ENCODE measurements around the gene BCAS4.
"Not testable (repeated sequence)": the region's sequence is repeated elsewhere in the genome, so short reads cannot be mapped to it uniquely, and the experiment has no call there.

BCAS4 gene

DNA sequence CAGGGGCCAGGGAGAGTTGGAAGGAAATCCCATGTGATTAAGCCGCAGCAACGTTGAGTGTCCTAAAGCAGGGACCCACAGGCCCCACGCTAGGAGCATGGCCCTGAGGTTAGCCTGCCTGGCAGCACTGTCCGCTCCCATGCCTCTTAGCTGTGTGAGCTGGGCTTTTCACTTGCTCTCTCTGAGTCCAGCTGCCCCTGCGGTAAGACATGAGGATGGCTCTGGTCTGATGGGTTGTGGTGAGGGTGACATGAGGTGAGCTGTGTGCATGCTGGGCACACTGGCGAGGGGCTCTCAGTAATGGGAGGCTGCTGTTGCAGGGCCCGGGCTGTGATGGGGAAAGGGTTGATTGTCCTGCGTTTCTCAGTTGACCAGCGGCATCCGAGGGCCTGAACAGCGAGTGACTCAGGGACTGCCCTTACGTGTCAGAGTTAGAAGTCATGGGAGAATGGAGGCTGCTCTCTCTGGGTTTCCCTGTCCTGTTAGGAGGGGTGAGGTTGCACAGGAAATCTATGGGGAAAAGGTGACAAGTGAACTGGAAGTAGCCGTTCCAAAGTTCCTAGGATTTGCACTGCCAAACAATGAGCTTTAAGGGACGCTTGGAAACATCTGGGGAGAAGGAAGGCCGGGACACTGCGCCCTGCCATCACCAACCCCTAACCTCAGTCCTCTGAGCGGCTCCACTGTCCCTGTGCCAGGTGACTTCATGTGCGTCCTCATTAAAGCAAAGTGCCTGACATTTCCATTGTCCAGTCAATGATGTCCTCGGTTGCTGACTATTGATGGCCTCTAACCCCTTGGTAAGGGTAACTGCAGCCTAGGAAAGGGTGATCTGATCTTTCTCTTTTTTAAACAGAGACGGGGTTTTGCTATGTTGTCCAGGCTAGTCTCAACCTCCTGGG, 85.0 kb downstream of the BCAS4 start:
- no peak for DNase-seq

DNA sequence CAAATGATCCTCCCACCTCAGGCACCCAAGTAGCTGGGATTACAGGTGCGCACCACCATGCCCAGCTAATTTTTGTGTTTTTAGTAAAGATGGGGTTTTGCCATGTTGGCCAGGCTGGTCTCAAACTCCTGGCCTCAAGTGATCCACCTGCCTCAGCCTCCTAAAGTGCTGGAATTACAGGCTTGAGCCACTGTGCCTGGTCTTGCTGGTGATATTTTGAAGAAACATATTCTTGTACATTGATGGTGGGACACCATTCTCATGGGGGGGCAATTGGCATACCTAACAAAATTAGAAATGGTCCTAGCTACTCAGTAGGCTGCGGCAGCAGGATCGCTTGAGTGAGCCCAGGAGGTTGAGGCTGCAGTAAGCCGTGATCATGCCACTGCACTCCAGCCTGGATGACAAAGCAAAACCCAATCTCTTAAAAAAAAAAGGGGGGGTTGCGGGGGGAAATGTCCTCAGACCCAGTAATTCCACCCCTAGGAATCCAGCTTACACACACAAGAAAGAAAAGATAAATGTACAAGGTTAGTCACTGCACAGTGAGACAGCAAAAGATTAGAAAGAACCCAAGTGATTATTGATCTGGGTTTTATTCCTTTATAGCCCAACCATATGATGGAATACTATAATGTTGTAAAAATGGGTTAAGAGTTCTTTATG, 87.0 kb downstream of the BCAS4 start:
- DNase-seq = not testable (repeated sequence)

DNA sequence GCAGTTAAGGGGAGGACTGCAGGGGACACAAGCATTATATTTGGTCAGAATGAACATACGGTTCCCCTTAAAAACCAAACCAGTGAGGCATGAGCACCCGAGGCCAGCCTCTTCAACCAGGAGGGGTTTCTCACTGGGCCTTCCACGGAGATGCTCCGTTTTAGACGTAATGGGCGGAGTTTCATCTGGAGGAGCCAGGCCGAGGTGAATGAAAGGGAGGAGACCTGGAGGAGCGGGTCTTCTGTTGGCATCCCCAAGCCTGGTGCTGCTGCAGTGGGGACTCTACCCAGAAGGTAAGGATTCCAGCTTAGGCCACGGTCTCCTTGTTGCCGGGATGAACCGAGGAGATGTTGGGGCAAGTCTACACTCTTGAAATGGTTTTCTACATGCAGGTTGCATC, 89.0 kb downstream of the BCAS4 start:
- DNase-seq = no peak

DNA sequence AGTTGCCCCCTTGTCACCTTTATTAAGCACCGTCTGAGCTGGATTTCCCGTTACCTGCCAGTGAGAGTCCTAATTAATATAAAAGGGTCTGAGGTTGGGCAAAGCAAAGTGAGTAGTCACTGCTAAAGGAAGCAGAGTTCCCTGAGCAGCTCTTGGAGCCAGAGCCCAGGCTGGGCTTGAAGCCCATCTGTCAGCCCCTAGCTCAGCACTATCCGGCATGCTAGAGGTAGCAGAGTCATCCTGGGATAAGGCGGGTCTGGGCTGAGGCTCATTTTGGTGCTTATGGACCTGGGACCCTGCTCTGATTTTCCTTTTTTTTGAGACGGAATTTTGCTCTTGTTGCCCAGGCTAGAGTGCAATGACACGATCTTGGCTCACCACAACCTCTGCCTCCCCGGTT, 90.2 kb downstream of the BCAS4 start:
- no peak for DNase-seq

DNA sequence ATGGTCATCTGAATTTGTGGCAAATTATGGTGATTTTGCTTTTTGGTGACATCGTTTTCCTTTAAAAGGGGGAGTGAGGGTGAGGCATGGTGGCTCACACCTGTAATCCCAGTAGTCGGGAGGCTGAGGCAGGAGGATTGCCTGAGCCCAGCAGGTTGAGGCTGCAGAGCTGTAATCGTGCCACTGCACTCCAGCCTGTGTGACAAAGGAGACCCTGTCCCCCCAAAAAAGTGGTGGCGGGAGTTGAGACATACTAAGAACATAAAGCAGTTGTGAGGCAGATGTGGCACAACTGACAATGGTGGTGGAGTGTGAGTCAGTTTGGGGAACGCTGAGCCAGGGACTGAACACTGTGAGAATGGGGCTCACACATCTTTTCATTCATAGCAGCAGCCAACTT, 90.9 kb downstream of the BCAS4 start:
- no peak for DNase-seq

DNA sequence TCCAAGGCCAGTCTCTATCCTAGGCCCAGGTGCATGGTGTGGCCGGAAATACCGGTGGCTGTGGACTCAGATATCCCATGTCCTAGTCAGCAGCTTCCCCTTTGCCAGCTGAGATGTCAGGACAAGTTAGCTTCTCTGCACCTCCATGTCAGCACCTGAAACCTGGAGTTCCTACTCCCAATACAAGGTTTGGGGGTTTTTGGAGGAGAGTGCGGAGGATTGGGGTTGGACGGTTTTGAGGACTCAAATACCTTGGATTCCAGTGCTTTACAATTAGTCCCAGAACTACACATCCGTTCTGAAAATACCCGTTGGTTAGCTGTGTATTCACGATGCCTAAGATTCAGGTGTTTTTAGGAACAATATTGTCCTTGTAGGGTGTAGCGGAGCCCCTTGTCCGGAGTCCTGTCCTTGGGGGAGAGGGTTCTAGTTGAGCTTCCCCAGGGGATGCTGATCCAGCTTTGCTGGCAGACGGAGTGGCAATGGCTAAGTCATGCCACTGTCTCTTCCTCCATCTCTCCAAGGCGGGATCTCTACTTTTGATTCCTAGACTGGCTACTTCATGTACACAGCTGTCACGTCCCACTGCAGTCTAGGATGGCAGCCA, 91.4 kb downstream of the BCAS4 start:
- no peak for DNase-seq

DNA sequence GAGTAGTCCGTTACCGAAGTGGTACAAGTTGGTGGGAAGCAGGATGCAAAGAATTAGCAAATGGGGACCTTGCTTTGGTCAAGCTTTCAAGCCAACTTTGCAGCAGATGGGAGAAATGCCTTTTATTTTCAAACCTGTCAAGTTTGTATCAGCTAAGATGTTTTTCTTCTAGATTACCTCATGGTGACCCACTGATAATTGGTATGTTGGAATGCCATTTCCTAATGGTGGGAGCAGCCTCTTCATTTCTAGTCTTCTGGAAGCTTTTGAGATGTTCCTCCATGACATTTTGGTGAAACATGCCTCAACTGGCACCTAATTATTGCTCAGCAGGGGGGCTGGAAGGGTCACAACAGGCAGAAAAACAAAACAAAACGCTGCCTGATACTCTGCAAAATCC, 92.7 kb downstream of the BCAS4 start:
- no peak for DNase-seq

DNA sequence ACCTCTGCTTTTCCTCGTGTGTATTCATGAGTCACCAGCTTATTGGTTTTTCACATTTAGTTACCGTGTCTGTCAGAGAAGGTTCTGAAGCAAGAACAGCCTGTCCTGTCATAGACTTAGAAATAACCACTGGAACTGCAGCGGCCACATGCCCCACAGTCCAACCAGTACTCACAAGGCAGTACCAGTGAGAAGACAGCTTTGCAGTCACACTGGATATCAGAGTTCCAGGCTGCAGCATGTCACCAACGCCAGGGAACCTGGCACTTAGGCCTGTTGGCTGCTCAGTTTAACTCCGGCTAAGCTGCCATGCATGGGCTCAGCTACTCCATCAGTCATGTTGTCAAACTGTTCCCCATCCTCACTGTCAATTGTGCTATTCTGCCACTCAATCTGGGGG, 96.3 kb downstream of the BCAS4 start:
- DNase-seq = no peak

DNA sequence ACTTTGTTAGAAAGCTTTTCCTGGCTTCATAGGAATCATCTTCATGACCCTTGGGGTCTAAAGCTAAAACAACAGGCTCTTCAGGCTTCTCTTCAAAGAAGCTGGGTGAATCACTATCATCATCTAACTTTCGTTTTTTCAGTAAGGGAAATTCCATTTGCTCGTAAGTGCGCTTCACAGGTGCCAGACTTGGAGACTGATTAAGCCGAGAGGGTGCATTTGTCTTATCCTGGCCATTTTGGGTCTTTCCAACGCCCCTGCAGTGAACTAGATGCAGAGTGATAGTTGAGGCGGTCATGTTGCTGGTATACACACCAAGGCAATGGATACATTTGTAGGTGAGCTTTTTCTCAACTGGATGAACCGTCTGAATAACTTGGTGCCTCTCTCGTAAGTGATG, 97.5 kb downstream of the BCAS4 start:
- DNase-seq = no peak

DNA sequence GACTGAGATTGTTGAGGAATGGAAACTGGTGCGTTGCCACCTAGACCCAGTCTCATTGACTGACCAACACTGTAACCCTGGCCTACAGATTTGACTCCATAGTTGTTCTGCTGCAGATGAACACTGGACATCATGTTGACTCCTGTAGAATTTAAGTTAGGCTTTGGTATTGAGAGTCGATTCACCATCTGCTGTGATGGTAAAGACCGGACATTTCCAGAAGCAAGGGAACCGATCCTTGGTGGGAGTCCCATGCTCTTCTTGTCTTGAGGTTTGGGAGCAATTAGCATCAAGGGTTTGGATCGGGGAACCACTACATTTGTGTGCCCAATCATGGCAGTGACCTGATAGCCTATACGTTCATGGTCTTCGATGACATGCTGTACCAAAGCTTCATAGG, 98.8 kb downstream of the BCAS4 start:
- no peak for DNase-seq

DNA sequence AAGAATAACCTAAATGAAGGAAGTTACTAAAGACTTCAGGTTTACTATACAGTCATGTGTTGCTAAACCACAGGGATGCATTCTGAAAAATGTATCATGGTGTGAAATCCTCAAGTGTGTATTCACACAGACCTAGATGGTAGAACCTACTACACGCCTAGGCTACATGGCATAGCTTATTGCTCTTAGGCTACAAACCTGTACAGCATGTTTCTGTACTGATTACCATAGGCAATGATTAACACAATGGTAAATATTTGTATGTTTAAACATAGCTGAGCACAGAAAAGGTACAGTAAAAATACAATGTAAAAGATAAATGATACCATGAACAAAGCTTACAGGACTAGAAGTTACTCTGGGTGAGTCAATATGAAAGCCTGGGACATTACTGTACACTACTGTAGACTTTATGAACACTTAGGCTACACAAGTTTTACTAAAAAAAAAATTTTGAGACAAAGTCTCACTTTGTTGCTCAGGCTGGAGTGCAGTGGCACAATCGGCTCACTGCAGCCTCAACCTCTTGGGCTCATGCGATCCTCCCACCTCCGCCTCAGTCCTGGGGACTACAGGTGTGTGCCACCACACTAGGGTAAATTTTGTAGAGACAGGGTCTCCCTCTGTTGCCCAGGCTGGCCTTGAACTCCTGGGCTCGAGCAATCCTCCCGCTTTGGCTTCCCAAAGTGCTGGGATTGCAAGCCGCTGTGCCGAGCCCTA, 100.4 kb downstream of the BCAS4 start:
- DNase-seq = no peak

DNA sequence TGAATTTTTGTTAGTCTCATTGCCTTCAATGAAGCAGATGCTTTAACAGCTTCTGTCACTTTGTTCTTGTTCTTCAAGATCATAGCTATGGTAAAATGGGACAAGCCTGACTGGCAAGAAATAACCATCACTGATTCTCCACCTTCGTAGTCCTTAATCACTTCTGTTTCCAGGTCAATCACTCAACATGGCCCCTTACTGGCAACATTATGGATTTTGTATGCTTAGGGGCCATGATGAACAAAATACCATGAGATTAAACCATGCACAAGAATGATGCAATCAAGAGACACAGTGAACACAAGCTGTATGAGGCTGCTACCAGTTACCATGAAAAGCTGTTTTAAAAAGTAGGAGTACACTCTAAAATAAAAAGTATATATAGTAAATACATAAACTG, 103.6 kb downstream of the BCAS4 start:
- no peak for DNase-seq

DNA sequence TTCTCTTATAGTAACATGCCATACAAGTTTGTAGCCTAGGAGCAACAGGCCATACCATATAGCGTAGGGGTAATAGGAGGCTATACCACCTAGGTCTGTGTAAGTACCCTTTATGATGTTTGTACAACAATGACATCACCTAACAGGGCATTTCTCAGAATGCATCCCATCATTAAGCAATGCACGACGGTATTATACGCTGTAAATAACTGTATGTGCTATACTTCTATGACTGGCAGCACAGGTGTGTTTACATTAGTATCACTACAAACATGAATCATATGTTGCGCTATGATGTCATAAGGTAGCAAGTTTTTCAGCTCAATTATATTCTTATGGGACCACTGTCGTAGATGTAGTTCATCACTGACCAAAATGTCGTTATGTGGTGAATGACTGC, 105.4 kb downstream of the BCAS4 start:
- no peak for DNase-seq

DNA sequence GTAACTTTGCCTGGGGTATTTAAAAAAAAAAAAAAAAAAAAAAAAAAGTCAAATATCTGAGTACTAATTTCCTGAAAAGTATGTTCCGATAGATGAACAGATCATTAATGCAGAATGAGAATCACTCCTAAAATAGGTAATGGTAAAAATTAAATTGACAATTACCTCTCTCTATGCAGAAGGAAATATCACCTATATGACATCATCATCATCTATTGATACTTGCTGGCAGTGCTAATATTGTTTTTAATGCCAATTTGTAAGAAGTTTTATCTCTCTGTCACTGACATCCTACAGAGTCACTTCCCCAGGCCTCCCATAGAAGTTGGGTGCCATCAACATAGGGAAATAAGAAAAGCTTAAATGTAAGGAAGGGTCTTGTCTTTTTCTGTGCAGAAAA, 106.4 kb downstream of the BCAS4 start:
- DNase-seq = no peak

DNA sequence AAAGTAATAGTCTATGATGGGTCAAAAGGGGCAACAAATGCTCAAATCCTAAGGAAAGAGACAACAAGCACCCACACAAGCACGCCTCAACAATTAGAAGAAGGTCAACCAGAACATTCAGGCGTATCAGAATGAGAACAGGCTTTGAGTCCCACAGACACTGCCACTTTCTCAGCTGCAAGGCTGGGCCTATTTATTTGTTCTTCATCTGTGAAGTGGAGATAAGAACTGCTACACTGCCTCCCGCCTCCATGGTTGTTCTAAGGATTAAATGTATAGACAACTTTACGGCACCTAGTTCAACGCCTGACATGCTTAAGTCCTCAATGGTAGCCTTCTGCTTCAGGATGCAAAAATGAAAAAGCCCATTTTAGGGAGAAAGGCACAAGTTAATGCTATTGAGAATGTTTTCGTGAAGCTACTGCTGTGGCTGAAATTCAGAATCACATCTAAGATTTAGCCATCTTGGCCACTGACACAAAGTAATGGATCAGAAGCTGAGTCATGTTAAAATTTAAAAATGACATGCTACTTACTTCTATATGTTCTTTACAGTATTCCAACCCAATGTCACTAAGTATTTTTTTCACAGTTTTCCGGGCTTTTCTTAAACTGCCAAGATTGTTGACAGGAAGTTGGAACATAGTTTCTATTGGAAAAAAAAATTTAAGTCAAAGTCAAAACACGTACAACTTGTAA, 108.6 kb downstream of the BCAS4 start:
- DNase-seq = no peak

DNA sequence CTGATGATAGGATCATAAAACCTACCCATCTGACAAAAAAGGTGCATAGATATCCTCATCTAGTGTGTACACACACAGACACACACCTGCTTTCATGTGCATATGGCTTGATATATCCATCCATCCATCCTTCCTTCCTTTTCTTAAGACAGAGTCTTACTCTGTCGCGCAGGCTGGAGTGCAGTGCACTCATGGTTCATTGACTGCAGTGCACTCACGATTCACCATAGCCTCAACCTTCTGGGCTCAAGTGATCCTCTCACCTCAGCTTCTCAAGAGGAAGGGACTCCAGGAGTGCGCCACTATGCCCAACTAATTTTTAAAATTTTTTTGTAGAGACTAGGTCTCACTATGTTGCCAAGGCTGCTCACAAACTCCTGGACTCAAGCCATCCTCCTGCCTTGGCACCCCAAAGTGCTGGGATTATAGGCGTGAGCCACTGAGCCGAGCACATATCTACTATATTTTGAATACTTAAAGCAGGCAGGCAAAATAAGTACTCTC, 109.3 kb downstream of the BCAS4 start:
- no peak for DNase-seq

DNA sequence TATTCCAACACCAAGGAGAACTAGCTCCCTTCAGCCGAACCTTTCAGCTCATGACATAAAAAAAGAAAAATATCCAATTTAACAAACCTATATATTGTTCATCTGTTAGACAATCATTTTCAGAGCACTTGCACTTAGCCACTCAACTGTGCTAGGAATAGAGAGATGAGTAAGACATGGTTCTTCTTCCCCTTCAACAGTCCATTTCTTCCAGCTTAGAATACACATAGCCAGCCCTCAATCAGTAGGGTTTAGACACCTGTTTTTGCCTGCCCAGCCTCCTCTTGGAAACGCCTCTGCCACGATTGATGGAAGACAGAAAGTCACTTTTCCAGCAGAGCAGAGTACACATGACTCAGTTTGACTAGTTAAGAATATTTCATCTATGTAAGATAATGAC, 114.6 kb downstream of the BCAS4 start:
- no peak for DNase-seq

DNA sequence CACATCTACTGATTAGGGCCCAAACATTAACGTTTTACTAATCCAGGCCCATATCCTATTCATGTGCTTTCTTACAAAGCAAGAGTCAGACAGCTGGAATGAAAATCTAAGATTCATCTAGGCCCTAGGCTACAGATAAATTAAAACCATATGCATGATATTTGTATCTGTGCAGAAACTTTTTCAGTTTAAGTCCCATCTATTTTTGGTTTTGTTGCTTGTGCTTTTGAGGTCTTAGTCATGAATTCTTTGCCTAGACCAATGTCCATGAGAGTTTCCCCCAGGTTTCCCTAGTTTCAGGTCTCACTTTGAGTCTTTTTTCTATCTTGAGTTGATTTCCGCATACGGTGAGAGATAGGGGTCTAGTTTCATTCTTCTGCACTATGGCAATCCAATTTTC, 116.2 kb downstream of the BCAS4 start:
- no peak for DNase-seq

DNA sequence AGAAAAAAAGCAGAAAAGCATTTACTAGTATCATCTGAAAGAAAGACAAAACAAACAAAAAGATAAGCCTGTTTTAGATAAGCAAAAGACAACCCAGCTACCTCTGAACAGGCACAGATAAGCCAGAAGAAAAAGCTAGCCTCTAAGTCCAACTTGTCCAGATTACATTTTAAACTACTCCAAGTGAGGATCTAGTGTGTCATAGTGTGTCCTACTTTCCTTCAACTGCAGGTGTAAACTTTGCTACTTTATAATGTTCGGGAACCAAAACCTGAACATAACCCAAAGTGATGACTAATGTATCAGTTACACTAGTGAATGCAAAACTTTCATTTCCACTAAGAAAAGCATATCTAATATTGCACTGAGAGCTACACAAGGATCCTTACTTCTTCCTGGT, 116.9 kb downstream of the BCAS4 start:
- no peak for DNase-seq

DNA sequence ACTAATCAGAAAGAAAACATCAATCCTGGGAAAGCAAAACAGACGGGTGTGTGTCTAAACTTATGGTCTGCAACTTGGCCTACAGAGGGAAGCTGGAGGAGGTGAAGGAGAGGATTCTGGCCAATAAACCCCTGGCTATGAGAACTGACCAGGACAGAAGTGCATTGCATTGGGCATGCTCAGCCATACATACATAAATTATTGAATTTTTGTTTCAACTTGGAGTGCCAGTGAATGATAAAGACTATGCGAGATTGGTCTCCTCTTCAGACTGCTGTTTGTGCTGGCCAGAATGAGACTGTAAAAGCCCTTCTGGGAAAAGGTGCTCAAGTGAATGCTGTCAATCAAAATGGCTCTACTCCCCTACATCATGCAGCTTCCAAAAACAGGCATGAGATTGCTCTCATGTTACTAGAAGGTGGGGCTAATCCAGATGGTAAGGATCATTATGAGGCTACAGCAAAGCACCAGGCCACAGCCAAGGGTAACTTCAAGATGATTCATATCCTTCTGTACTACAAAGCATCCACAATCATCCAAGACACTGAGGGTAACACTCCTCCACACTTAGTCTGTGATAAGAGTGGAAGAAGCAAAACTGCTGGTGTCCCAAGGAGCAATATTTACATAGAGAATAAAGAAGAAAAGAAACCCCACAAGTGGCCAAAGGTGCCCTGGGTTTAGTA, 119.0 kb downstream of the BCAS4 start:
- DNase-seq = no peak

DNA sequence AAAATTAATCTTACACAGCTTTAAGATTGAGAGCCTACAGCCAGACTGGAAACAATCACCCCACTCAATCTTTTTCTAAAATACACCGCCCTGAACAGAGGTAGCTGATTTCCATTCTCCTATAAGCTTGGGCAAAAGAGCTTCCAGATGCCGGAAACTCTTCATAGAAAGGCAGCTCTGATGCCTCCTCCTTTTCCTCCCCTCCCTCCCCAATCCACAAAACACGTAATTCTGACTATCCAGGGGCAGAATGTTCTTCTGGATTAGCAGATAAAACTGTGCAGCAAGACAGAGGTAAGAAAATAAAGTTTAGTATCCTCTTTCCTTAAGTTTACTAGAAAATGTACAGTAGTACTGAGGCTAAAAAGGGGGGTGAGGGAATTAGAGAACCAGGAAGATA, 120.6 kb downstream of the BCAS4 start:
- DNase-seq = no peak

DNA sequence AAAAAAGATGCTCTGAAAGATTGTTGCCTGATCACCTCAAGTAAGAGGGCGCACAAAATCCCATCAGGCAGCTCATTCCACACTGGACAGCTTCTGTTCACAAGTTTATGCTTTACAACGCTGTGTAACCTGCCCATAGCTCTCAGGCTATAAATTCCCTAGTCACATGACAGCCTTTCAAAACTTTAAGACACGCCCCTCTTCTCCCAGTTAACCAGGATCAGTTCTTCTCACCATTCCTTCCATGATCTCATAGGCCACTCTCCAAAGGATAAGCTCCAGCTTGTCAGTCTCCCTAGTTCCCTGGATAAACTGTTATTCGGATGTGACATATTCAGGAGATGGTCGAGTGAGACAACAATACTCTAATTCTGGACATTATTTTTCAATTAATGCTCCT, 121.4 kb downstream of the BCAS4 start:
- no peak for DNase-seq

All from NCI-H2107 (cell line).